ENCODE data around the gene MTHFD1.
A peak's percentile ranks its signal among the peaks of the same experiment; 100 is the strongest.

The MTHFD1 gene

DNA sequence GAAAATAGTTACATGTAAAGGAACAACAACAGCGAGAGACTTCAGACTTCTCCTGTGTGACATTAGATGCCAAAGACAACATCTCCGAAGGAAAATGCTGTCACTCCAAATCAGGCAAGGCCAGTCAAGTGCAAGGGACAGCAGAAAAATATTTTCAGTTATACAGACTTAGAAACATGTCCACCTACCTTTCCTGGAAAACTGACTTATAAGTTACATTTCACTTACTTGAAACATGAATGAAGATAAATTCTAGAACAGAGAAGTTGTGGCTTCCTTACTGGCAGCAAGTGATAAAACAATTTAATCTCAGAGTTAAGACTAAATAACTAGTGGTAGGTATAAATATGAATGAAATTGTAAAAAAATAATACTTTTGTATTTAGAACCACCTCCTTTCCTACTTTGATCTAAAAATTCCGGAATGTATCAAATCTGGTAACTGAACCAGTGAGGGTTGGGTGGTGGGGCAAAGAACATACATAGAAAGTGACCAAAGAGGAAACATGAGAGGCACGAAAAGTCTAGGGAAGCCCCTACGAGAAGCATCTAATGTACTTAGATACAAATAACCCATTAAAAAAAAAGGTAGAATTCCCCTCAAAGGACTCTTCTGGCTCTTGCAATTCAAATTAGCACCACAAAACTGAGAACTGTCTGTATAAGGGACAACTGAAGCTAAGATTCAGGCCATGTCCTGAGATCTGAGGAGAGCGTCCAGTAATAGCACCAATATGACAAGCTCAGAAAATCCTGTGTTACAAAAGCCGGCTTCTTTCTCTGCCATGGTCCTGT lies 21.2 kb downstream of the MTHFD1 start:
- DNase-seq: no peak

DNA sequence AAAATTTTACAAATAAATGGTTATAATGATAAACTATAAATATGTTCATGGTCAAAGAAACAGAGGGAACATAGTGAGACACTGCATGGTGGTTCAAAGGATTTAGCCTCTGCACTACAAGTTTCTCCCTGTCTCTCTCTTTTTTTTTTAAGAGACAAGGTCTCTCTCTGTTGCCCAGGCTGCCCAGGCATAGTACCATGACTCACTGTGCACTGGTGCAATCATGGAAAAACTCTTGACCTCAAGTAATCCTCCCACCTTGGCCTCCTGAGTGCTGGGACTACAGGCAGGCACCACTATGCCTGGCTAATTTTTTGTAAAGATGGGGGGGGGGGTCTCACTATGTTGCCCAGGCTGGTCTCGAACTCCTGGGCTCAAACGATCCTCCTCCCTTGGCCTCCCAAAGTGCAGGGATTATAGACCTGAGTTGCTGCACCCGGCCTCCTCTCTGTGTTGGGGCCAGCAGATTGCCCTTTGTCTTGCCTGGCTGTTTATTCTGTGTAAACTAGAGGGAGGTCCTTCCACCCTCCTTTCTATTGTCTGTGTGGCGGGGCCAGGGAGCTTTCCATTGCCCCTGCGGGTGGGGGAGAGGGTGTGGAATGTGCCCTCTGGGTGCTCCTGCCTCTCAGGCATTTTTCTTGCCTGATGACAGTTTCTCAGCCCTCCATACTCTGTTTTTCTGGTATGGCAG lies 22.1 kb downstream of the MTHFD1 start:
- no peak for DNase-seq

DNA sequence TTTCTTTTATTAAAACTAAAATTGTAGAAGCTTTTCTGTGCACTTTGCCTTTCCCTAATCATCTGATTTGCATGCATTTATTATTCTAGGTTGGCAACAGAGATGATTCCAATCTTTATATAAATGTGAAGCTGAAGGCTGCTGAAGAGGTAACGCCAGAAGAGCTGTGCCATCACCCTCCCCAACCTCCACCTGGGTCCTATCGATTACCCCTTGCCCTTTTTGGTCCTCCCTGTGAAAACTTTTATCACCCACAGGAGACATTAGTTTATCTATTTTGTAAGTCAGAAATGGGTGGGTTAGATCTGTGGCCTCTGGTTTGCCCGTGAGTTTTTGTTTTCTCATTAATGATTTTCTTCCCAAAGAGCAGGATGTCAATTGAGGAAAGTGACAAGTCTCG lies 22.8 kb downstream of the MTHFD1 start:
- DNase-seq: no peak

GRCh38 chr14:64412237-64412636 lies 24.1 kb downstream of the MTHFD1 start:
- no peak for DNase-seq

- no peak for DNase-seq
Measured at GRCh38 chr14:64416348-64416932, 28.3 kb downstream of the MTHFD1 start.

- DNase-seq: no peak
Measured at GRCh38 chr14:64417055-64417770, 29.1 kb downstream of the MTHFD1 start.

GRCh38 chr14:64417771-64418125 lies 29.6 kb downstream of the MTHFD1 start:
- no peak for DNase-seq

DNA sequence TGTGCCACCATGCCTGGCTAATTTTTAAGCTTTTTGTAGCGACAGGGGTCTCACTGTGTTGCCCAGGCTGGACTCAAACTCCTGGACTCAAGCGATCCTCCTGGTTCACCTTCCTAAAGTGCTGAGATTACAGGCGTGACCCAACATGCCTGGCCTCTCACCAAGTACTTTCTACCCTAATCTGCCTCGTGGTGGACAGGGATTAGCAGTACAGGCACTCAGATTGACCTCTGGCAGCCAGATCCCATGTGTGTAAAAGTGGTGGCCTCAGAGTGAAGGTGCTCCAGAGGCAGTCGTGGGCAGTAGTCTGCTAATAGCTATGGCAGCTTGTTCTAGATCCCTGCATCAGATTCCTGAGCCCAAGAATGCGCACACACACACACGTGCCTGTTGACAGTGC lies 30.9 kb downstream of the MTHFD1 start:
- DNase-seq: no peak

- DNase-seq: no peak
Measured at GRCh38 chr14:64421166-64421565, 33.0 kb downstream of the MTHFD1 start.

GRCh38 chr14:64422005-64422404 lies 33.9 kb downstream of the MTHFD1 start:
- no peak for DNase-seq

GRCh38 chr14:64422756-64423155 lies 34.6 kb downstream of the MTHFD1 start:
- no peak for DNase-seq

- DNase-seq: no peak
Measured at GRCh38 chr14:64423987-64424386, 35.8 kb downstream of the MTHFD1 start.

GRCh38 chr14:64434528-64434927 lies 46.4 kb downstream of the MTHFD1 start:
- DNase-seq: no peak

DNA sequence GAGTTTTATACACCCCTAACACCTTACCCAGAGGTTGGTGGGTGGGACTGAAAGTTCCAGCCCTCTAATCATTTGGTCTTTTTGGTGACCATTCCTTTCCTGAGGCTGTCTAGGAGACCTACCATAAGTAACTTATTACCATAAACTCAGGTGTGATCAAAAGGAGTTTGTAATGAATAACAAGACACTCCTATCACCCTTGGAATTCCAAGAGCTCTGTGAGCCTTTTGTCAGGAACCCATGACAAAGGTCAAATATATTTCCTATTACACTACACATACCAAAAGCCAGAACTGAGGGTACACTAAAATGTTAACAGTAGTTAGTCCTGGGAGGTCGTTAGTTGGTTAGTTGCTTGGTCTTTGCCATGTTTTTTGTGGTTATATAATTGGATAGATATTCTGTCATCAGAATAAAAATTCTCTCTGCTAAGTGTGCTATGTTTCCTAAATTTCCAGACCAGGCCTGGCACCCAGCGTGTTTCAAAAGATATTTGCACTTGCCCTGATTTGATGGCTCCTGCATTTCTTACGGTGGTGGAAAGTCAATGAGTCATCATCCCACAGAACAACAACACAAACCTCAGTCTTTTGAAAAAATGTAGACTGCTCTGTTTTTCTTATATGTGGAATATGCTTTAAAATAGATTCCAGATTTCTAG lies 50.2 kb downstream of the MTHFD1 start:
- DNase-seq: no peak

GRCh38 chr14:64439141-64439540 lies 51.0 kb downstream of the MTHFD1 start:
- no peak for DNase-seq

- DNase-seq: no peak
Measured at GRCh38 chr14:64440494-64440893, 52.3 kb downstream of the MTHFD1 start.

DNA sequence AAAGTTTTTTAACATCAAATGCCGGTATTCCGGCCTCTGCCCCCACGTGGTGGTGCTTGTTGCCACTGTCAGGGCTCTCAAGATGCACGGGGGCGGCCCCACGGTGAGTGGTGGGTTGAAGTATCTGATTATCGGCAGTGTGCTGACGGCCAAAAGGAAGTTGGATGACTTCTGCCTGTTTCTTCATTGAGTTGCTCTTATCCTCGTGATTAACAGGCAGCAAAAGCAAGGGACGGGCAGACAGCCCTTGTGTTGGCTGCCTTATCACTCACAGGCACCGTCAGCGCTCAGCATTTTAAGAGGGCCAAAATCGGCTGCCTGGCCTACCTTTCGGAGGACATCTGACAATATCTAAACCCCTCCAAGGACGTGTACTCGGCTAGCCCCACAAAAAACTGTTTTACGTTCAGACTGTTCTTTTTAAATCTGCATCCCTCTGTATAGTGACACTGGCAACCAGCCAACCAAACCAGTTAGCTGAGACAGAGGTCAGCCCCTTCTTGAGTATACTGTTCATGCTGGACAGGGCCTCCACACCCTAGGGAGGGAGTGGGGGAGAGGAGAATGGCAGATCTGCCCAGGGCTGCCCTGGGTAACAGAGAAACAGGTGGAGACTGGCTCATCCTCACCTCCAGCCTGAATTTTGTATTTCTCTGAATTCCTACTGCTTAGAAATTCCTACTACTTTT lies 54.3 kb downstream of the MTHFD1 start:
- DNase-seq: no peak

- no peak for DNase-seq
Measured at GRCh38 chr14:64444140-64444539, 56.0 kb downstream of the MTHFD1 start.

GRCh38 chr14:64444984-64445845 lies 57.1 kb downstream of the MTHFD1 start:
- DNase-seq: peak; percentile 41

DNA sequence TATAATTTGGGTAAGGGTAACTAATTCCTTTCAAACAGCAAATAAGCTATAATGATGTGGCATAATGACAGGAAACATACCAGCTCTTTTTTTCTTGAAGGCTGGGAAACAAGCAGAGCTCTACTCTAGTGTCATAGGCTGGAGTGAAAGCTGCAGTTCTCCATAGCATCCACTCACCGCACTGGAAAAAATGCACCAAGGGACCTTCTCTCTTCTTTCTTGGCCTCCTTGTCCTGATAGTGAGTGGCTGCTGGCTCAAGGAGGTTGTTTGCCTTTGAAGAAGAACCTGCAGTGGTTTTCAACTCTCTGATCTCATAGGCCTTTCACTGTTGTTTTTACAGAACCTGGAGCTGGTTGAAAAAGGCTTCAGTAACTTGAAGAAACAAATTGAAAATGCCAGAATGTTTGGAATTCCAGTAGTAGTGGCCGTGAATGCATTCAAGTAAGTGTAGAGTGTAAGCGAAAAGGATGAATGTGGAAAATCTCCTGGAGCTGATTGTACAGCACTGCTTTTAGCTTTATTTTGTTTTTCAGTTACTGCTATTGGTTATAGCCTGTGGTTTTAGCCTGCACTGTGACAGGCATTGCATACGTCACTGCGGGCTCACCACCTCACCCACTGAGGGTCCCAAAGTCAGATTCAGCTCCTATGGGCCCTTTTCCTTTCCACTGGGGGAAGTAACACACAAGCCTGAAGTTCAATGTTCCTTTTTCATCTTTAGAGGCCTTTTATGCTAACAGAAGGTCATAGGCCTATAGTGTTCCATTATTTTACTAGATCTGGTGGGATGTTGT lies 59.9 kb downstream of the MTHFD1 start:
- DNase-seq: no peak

DNA sequence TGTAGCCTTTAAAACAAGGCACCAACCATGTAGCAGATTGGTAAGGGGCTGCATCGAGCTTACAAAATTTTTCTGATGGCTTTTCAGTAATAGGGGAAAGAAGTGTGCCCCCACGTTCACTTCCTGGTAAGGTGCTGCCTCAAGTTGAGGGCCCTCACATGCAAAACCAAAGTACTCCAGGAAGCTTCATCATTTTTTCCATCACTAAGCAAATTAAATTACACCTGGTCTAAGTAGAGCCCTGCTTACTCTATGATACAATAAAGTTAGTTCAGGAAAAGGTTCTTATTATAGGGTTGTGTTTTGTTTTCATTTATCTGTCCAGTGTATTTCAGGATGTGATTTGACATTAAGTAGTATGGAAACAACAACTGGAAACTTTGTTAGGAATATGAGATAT lies 62.1 kb downstream of the MTHFD1 start:
- no peak for DNase-seq
